BJ (cell line): ENCODE measurements around the gene PFKM. TPM values are rescaled to one million over a fixed set of nuclear protein-coding genes. Genes with fewer than 3 reads are reported as not detected.

ENCODE experiments used
- CTCF ChIA-PET: fragments of 350-600 bp; formaldehyde crosslinking; extraction: SDS; loops from one replicate; lab custom pipeline; 2021; ENCODE audit warnings: antibody characterized with exemption, inconsistent platforms; lab: Yijun Ruan, JAX
- POLR2A ChIA-PET: fragments of 300-600 bp; sonication (Branson Sonifier 250); formaldehyde crosslinking; extraction: SDS; loops from one replicate; lab custom pipeline; 2021; ENCODE audit warnings: antibody characterized with exemption; lab: Charles Lee
- DNase-seq: peaks from one replicate; pipeline ENCODE4 v3.0.0-alpha.2; 2011; ENCODE audit warnings: low read depth
- H3K27me3 ChIP-seq: 2 replicates; pipeline ENCODE4 v1.6.0; 2011; ENCODE audit warnings: low read length; ENCODE audit not compliant: control insufficient read depth, insufficient read depth
- H3K36me3 ChIP-seq: 2 replicates; pipeline ENCODE4 v1.5.1; 2011; ENCODE audit warnings: low read length; ENCODE audit not compliant: control insufficient read depth, insufficient read depth
- H3K4me3 ChIP-seq: 2 replicates; pipeline ENCODE4 v1.5.1; 2011; ENCODE audit warnings: low read depth, mild to moderate bottlenecking, control low read depth, low read length
- CTCF ChIP-seq: IDR thresholded peaks from 2 replicates; pipeline ENCODE4 v1.5.1; 2011; ENCODE audit warnings: low read depth, mild to moderate bottlenecking, control low read depth, inconsistent platforms, low read length, moderate library complexity; ENCODE audit not compliant: insufficient read depth
- polyA plus RNA-seq: library from polyadenylated mRNA; depleted of rRNA; stranded (reverse); fragments of >200 nt; gene quantifications from 2 replicates; pipeline ENCODE4 v1.2.3, GENCODE V29; 2011

Gene PFKM
- polyA plus RNA-seq, 1 experiment = 45.9 TPM

- CTCF ChIA-PET = interaction anchor here (2.5 kb wide), 1 partner anchor 15 kb away, joined by 7 read pairs; the partner anchor contains the start of gene PFKM
- POLR2A ChIA-PET = no interaction called here
- no peak for DNase-seq
- no peaks in the 10 kb centered on the region for H3K27me3 ChIP-seq
- H3K4me3 ChIP-seq = peak overlapping the region; percentile 88; the same call in 1 of the 2 replicates
- H3K36me3 ChIP-seq = no peaks in the 10 kb centered on the region
- no peak for TF ChIP-seq CTCF
These were observed 14.6 kb upstream of the PFKM start for GRCh38 chr12:48104531-48104930.

- no peak for TF ChIP-seq CTCF
- no peaks in the 10 kb centered on the region for H3K36me3 ChIP-seq
- H3K27me3 ChIP-seq = no peaks in the 10 kb centered on the region
- peak overlapping the region; percentile 88 for H3K4me3 ChIP-seq
- DNase-seq = no peak
- ChIA-PET POLR2A (no interaction called here), CTCF (interaction anchor here (0.6 to 2.5 kb wide), 3 partner anchors 12 to 62 kb away, joined by 3 to 7 read pairs (median 3); partner anchors contain the start of gene PFKM)
These were observed 13.8 kb upstream of the PFKM start for GRCh38 chr12:48105321-48105866.

- ChIA-PET POLR2A (no interaction called here), CTCF (interaction anchor here (0.6 to 2.5 kb wide), 5 partner anchors 11 to 88 kb away, joined by 3 to 7 read pairs (median 3); partner anchors contain the start of gene PFKM)
These were observed 13.1 kb upstream of the PFKM start, which contains the start of gene SENP1 for GRCh38 chr12:48105867-48106680. TSS of gene SENP1 (minus strand) at chr12:48106079. CDS start at chr12:48101472, 4,607 bp downstream.

DNA sequence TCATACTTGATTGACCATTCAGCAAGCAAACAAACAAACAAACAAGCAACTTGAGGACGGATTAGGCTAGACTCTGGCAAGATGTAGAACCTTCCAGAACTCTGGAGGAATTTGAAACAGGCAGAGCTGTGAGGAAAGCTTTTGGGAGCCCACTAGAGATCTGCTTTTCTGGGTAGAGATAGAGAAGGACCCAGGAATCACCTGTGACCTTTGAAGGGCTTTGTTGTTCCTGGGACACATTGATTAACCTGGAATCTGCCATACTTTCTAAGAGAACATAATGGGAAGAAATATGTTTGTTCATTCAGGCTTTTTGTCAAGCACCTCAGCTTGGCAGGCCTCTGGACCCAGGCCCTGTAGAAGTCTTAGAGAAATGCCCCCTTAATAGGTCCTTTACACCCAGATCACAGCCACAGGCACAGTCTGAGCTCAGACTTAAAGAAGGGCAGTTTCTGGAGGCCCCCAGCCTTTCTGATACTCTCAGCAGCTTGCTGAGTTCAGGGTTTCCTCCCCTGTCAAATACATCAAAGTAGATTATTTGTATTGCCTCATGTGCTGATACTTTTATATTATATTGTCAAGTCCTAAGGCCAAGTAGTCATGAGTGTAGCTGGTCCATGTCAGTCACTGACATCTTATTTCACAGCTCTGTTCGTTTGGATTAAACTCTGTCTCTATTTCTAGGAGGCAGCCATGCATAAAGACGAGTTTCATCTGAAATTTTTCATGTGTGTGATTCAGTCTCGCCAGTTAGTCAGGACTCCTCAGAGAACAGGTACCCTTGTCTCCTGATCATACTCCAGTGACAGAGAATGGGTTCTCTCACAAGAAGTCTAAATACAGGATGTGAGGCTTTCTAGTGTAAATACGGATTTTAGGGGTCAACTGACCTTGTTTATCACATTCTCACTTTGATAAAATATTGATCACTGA, 12.2 kb upstream of the PFKM start:
- CTCF ChIA-PET = interaction anchor here (1.0 to 1.5 kb wide), 4 partner anchors 12 to 92 kb away, joined by 3 to 4 read pairs (median 3); partner anchors contain the start of gene PFKM
- DNase-seq = no peak

More at GRCh38 chr12:48105867-48106680, 13.1 kb upstream of the PFKM start, which contains the start of gene SENP1:
- Histone ChIP-seq H3K36me3 (no peaks in the 10 kb centered on the region), H3K4me3 (peak within 1 kb of the TSS; percentile 88), H3K27me3 (peaks cover 2% of the 10 kb centered on the region; the same call in 1 of the 2 replicates)
- no peak for DNase-seq
- no peak for TF ChIP-seq CTCF

More for the DNA sequence above, 12.2 kb upstream of the PFKM start:
- POLR2A ChIA-PET = no interaction called here
- Histone ChIP-seq H3K36me3 (no peaks in the 10 kb centered on the region), H3K27me3 (peaks cover 2% of the 10 kb centered on the region; the same call in 1 of the 2 replicates), H3K4me3 (peak overlapping the region; percentile 88)
- no peak for TF ChIP-seq CTCF
